GM19452 (cell line): ENCODE results near the gene UCMA.

Source experiments
- ATAC-seq: cut with Tn5 transposase; IDR thresholded peaks from one replicate; pipeline ENCODE4 v1.9.1; 2021; ENCODE audit not compliant: unreplicated experiment

UCMA gene

GRCh38 chr10:13189961-13190360 is 44.2 kb downstream of the UCMA start:
- no peak for ATAC-seq

GRCh38 chr10:13188593-13188992 is 45.6 kb downstream of the UCMA start:
- no peak for ATAC-seq

- ATAC-seq = no peak
These were observed 47.0 kb downstream of the UCMA start for GRCh38 chr10:13187135-13187534.

- ATAC-seq = no peak
These were observed 49.3 kb downstream of the UCMA start for GRCh38 chr10:13184730-13185514.

GRCh38 chr10:13184276-13184675 is 49.9 kb downstream of the UCMA start:
- ATAC-seq = no peak

- ATAC-seq = peak; percentile 66
These were observed 50.5 kb downstream of the UCMA start for GRCh38 chr10:13183625-13184024.

GRCh38 chr10:13182424-13182823 is 51.8 kb downstream of the UCMA start:
- no peak for ATAC-seq

- ATAC-seq = no peak
These were observed 53.4 kb downstream of the UCMA start for GRCh38 chr10:13180788-13181187.

- no peak for ATAC-seq
These were observed 60.6 kb downstream of the UCMA start for GRCh38 chr10:13173616-13174015.
